Mucosa of descending colon (tissue), 3 donors: ENCODE data around the gene SHTN1. TPM values are rescaled to one million over a fixed set of nuclear protein-coding genes. Genes with fewer than 3 reads are reported as not detected.

Experiments used
- ATAC-seq: fragments of 200-7000 bp; cut with Tn5 transposase; one replicate; pipeline ENCODE4 v1.9.1; 2020; ENCODE audit warnings: mild to moderate bottlenecking, moderate library complexity
- DNase-seq, 3 donors: peaks; one replicate each; pipeline ENCODE4 v3.0.0-alpha.2; 2020
- H3K36me3 ChIP-seq: fragments of 200-600 bp; one replicate; pipeline ENCODE4 v1.8.0; 2021; ENCODE audit warnings: low read depth, mild to moderate bottlenecking
- H3K4me1 ChIP-seq: fragments of 200-600 bp; one replicate; pipeline ENCODE4 v1.8.0; 2021; ENCODE audit warnings: low read depth, mild to moderate bottlenecking
- H3K4me3 ChIP-seq: fragments of 200-600 bp; one replicate; pipeline ENCODE4 v1.8.0; 2021; ENCODE audit warnings: mild to moderate bottlenecking
- H3K9me3 ChIP-seq: fragments of 200-600 bp; one replicate; pipeline ENCODE4 v1.8.0; 2021; ENCODE audit warnings: mild to moderate bottlenecking
- intact Hi-C, 2 donors: fragments of 100-400 bp; cut with DNase I in 1 of 2; cut with micrococcal nuclease in 1 of 2; formaldehyde crosslinking; loops; one replicate each; pipeline versions ENCODE4 v1.11.0 to v1.11.1; 2022; cut with DNase I, micrococcal nuclease
- total RNA-seq, 3 donors: library from RNA; stranded (reverse); fragmentation: NEBNext Ultra II Directional in 2 of 3; extraction: Animal tissue kit (Norgen Biotek cat#: 25700) in 2 of 3; gene quantifications; one replicate each; pipeline versions ENCODE4 v1.2.1 to v1.2.4, GENCODE V29; 2021 to 2023
- TF ChIP-seq, protein P1 (sequence below): fragments of 200-600 bp; IDR thresholded peaks from one replicate; pipeline ENCODE4 v1.8.0; 2022; ENCODE audit warnings: antibody characterized with exemption, mild to moderate bottlenecking
- donor health status: DM: no; HTN: no; CAD: no; lungs with moderate emphysema.
- donor health status: DM: no; HTN: no; CAD: no.
- donor health status: DM: no; HTN: yes; CAD: no.

SHTN1 gene
- total RNA-seq, 3 donors from 2014 or later = 17.4 to 33.5 (median 27.9) TPM

GRCh38 chr10:116974456-116975005 is 30.5 kb downstream of the SHTN1 start:
- intact Hi-C loops = no loop called here

DNA sequence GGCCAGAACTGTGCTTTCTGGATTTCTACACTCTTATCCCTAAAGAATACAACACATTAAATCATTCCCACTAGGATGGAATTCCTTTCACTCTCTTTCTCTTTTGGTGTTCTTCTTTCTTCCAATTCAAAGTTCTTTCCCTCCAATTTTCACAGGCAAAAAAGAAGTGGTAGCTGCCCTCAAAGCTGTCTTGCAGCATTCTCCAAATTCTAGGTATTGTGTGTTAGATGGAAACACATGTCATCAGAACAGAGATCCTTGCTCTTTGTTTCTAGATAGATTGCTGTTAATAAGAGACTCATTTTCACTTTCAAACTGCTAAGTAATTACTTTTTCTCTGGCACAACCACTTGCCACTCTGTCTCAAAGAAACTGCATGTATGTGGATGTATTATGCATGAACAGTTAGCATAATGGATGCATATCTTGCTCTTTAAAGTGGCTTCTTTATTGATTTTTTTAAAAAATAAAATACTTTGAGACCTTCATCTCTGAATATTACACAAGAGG is 31.0 kb downstream of the SHTN1 start:
- Histone ChIP-seq H3K36me3 (no peaks in the 10 kb centered on the region), H3K9me3 (no peaks in the 10 kb centered on the region), H3K4me3 (no peak overlapping the region), H3K4me1 (no peaks in the 10 kb centered on the region)
- intact Hi-C loops = no loop called here
- TF ChIP-seq, protein P1, sequence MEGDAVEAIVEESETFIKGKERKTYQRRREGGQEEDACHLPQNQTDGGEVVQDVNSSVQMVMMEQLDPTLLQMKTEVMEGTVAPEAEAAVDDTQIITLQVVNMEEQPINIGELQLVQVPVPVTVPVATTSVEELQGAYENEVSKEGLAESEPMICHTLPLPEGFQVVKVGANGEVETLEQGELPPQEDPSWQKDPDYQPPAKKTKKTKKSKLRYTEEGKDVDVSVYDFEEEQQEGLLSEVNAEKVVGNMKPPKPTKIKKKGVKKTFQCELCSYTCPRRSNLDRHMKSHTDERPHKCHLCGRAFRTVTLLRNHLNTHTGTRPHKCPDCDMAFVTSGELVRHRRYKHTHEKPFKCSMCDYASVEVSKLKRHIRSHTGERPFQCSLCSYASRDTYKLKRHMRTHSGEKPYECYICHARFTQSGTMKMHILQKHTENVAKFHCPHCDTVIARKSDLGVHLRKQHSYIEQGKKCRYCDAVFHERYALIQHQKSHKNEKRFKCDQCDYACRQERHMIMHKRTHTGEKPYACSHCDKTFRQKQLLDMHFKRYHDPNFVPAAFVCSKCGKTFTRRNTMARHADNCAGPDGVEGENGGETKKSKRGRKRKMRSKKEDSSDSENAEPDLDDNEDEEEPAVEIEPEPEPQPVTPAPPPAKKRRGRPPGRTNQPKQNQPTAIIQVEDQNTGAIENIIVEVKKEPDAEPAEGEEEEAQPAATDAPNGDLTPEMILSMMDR = no peak
- DNase-seq (no peak), ATAC-seq (no peak)

More at GRCh38 chr10:116974456-116975005, 30.5 kb downstream of the SHTN1 start:
- H3K4me3 ChIP-seq = no peak overlapping the region
- TF ChIP-seq, protein P1 = no peak
- H3K36me3 ChIP-seq = no peaks in the 10 kb centered on the region
- H3K4me1 ChIP-seq = no peaks in the 10 kb centered on the region
- DNase-seq (no peak), ATAC-seq (no peak)
- no peaks in the 10 kb centered on the region for H3K9me3 ChIP-seq

DNA sequence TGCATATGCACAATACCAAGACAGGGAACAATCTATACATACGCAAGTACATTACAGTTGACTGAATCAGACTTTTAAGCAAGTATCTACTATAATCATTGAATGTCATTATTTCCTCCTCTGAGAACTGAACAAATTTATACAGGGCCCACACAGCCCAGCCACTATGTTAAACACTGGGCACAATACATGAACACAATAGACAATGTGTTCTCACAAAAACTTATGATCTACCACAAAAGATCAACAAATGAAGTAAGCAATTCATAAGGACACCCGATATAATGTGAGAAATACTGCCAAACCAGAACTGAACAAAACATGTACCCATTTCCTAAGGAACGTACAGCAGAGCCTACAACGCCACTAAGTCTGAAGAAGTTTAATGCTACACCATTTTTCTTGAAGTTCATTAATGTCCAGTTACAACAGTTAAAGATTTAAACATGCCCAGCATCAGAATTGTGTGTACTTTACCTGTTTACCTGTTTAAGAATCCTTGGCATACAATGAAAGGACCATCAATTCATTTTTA is 31.5 kb downstream of the SHTN1 start:
- Histone ChIP-seq H3K4me3 (no peak overlapping the region), H3K4me1 (no peaks in the 10 kb centered on the region), H3K9me3 (no peaks in the 10 kb centered on the region), H3K36me3 (no peaks in the 10 kb centered on the region)
- intact Hi-C loops = no loop called here
- TF ChIP-seq, protein P1 = no peak
- no peak for DNase-seq
- ATAC-seq = no peak

DNA sequence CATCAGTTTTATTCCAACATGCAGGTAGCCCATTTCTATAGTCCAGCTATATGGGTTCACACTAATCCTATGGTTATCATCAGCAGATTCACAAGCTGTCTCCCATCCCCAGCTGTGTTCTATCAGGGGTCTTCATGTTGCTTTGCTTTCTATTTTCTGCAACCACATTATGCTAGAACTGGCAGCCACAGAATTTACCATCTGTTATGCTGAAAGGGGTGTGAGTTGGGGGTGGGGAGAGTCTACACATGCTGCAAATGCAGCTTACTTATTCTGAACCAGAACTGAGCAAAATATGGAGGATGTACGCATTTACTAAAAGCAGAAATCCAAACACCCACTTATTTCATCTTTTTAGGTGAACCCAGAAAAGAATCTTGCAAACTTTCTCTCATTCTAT is 32.9 kb downstream of the SHTN1 start:
- Histone ChIP-seq H3K36me3 (no peaks in the 10 kb centered on the region), H3K9me3 (no peaks in the 10 kb centered on the region), H3K4me1 (no peaks in the 10 kb centered on the region), H3K4me3 (no peak overlapping the region)
- TF ChIP-seq, protein P1 = no peak
- no peak for DNase-seq
- intact Hi-C loops = no loop called here
- no peak for ATAC-seq

- no peaks in the 10 kb centered on the region for H3K4me1 ChIP-seq
These were observed 34.9 kb downstream of the SHTN1 start for GRCh38 chr10:116970050-116970449.

More at GRCh38 chr10:116970050-116970449, 34.9 kb downstream of the SHTN1 start:
- TF ChIP-seq, protein P1 = no peak
- Histone ChIP-seq H3K9me3 (no peaks in the 10 kb centered on the region), H3K36me3 (no peaks in the 10 kb centered on the region), H3K4me3 (no peak overlapping the region)
- DNase-seq (no peak), ATAC-seq (no peak)
- intact Hi-C loops = no loop called here
